ENCODE measurements around the gene TMEM184C. TPM values are rescaled to one million over a fixed set of nuclear protein-coding genes. Genes with fewer than 3 reads are reported as not detected.

The TMEM184C gene
- total RNA-seq, 2 experiments from 2014 or later: 15.8 to 17.6 TPM

DNA sequence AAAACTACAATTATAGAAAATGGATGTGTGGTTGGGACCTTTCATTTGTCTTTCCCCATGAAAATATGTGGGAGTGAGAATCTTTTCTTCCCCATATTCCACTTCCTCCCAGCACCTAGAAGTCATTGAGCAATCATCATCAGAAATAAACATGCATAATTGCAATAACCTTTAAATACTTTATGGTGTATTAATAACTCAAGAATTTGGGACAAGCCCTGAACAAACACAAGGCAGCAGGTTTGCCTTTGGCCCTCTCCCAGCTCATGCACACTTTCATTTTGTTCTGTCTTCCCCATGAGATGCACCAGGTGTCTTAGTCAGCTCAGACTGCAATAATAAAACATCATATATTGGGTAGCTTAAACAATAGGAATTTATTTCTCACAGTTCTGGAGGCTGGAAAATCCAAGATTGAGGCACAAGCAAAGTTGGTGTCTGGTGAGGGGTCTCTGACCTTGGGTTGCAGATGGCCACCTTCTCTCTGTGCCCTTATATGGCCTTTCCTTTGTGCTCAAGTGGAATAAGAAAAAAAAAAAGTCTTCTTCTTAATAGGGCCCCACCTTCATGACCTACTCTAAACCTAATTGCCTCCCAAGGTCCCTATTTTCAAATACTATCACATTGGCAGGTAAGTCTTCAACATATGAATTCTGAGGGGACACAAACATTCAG lies 34.7 kb upstream of the TMEM184C start:
- H3K27ac ChIP-seq (ENCODE audit: low read depth, low read length, poor library complexity, severe bottlenecking): no peak overlapping the region
- H3K9me3 ChIP-seq (ENCODE audit: low read length): no peaks in the 10 kb centered on the region
- no peak overlapping the region for H3K4me3 ChIP-seq (ENCODE audit: low read depth, low read length, poor library complexity, severe bottlenecking)
- DNase-seq (ENCODE audit: low spot score): no peak
- H4K20me1 ChIP-seq (ENCODE audit: insufficient read depth, low read length): no peaks in the 10 kb centered on the region
- H3K4me2 ChIP-seq (ENCODE audit: low read length): no peak overlapping the region
- BruUV-seq (replicated peaks): no TSS peak
- POLR2A ChIA-PET: no interaction called here
- TF ChIP-seq EZH2phosphoT487 (IDR thresholded peaks at IDR 0.05; ENCODE audit: borderline replicate concordance, low read depth, low read length): no peak
- TF ChIP-seq, protein P1, sequence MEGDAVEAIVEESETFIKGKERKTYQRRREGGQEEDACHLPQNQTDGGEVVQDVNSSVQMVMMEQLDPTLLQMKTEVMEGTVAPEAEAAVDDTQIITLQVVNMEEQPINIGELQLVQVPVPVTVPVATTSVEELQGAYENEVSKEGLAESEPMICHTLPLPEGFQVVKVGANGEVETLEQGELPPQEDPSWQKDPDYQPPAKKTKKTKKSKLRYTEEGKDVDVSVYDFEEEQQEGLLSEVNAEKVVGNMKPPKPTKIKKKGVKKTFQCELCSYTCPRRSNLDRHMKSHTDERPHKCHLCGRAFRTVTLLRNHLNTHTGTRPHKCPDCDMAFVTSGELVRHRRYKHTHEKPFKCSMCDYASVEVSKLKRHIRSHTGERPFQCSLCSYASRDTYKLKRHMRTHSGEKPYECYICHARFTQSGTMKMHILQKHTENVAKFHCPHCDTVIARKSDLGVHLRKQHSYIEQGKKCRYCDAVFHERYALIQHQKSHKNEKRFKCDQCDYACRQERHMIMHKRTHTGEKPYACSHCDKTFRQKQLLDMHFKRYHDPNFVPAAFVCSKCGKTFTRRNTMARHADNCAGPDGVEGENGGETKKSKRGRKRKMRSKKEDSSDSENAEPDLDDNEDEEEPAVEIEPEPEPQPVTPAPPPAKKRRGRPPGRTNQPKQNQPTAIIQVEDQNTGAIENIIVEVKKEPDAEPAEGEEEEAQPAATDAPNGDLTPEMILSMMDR (conservative IDR thresholded peaks at IDR 0.05; ENCODE audit: low read length): no peak
- no peaks in the 10 kb centered on the region for H3K4me1 ChIP-seq (ENCODE audit: insufficient read depth, low read length, poor library complexity, severe bottlenecking)
- H3K9me2 ChIP-seq (ENCODE audit: insufficient read depth, low read length): no peaks in the 10 kb centered on the region
- H3K79me2 ChIP-seq (ENCODE audit: insufficient read depth, low read depth, low read length): no peaks in the 10 kb centered on the region
- intact Hi-C loops (cut with micrococcal nuclease; ENCODE audit: unreplicated experiment): no loop called here
- no peaks in the 10 kb centered on the region for H3K36me3 ChIP-seq (ENCODE audit: insufficient read depth, low read length)
- H2AFZ ChIP-seq (ENCODE audit: low read length): no peak overlapping the region
- CTCF ChIA-PET (ENCODE audit: unreplicated experiment): no interaction called here

DNA sequence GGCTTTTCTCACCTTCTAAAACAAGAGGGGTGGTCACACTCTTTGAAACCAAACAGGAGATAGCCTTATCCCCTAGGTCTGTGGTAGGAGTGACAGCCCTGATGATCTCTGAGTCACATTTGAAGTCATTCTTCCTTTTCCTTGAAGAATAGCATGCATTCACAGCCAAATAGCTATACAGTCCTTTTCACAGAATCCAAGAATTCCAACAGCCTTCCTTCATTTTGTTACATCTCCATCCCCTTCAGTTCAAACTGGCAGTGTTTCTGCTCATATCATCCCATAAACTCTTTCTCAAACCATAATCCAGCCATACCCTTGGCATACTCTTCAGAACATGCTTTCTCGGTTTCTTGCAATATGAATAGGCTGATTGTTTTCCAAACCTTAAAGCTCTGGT lies 33.3 kb upstream of the TMEM184C start:
- ChIA-PET POLR2A (interaction anchor here (0.7 kb wide), 1 partner anchor 1713 kb away, joined by 4 read pairs; no protein-coding TSS in a partner anchor), CTCF (ENCODE audit: unreplicated experiment) (no interaction called here)
- Histone ChIP-seq H3K79me2 (ENCODE audit: insufficient read depth, low read depth, low read length) (no peaks in the 10 kb centered on the region), H3K4me3 (ENCODE audit: low read depth, low read length, poor library complexity, severe bottlenecking) (no peak overlapping the region), H4K20me1 (ENCODE audit: insufficient read depth, low read length) (no peaks in the 10 kb centered on the region), H3K4me1 (ENCODE audit: insufficient read depth, low read length, poor library complexity, severe bottlenecking) (no peaks in the 10 kb centered on the region), H3K27ac (ENCODE audit: low read depth, low read length, poor library complexity, severe bottlenecking) (no peak overlapping the region), H3K9me2 (ENCODE audit: insufficient read depth, low read length) (no peaks in the 10 kb centered on the region), H3K36me3 (ENCODE audit: insufficient read depth, low read length) (no peaks in the 10 kb centered on the region), H3K9me3 (ENCODE audit: low read length) (no peaks in the 10 kb centered on the region), H3K4me2 (ENCODE audit: low read length) (no peak overlapping the region), H2AFZ (ENCODE audit: low read length) (no peak overlapping the region)
- no peak for TF ChIP-seq EZH2phosphoT487 (IDR thresholded peaks at IDR 0.05; ENCODE audit: borderline replicate concordance, low read depth, low read length)
- TF ChIP-seq, protein P1 (conservative IDR thresholded peaks at IDR 0.05; ENCODE audit: low read length): no peak
- no TSS peak for BruUV-seq (replicated peaks)
- intact Hi-C loops (cut with micrococcal nuclease; ENCODE audit: unreplicated experiment): no loop called here
- no peak for DNase-seq (ENCODE audit: low spot score)

DNA sequence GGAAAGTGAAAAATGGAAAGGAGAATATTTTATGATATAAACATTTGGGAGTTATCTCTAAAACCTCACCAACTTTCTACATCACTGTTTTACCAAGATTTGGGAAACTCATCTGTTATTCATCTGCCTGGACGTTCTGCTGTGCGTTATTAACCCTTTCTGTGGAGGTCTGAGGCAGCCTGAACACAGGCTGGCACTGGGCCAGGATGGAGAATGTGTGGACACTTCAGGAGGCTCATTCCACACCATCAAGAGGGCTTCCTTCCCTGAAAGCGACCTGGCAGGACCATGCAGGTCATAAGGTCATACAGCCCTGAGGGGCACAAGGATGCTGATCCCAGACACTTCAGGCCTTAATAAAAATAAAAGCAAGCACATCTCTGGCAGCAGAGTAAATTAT lies 31.2 kb upstream of the TMEM184C start:
- H3K9me3 ChIP-seq (ENCODE audit: low read length): no peaks in the 10 kb centered on the region
- intact Hi-C loops (cut with micrococcal nuclease; ENCODE audit: unreplicated experiment): no loop called here
- H4K20me1 ChIP-seq (ENCODE audit: insufficient read depth, low read length): no peaks in the 10 kb centered on the region
- H3K27ac ChIP-seq (ENCODE audit: low read depth, low read length, poor library complexity, severe bottlenecking): no peak overlapping the region
- H3K4me2 ChIP-seq (ENCODE audit: low read length): no peak overlapping the region
- no peaks in the 10 kb centered on the region for H3K4me1 ChIP-seq (ENCODE audit: insufficient read depth, low read length, poor library complexity, severe bottlenecking)
- H3K79me2 ChIP-seq (ENCODE audit: insufficient read depth, low read depth, low read length): no peaks in the 10 kb centered on the region
- no peaks in the 10 kb centered on the region for H3K36me3 ChIP-seq (ENCODE audit: insufficient read depth, low read length)
- POLR2A ChIA-PET: interaction anchor here (1.1 kb wide), 1 partner anchor 178 kb away, joined by 3 read pairs; no protein-coding TSS in a partner anchor
- no peak for DNase-seq (ENCODE audit: low spot score)
- H2AFZ ChIP-seq (ENCODE audit: low read length): no peak overlapping the region
- H3K9me2 ChIP-seq (ENCODE audit: insufficient read depth, low read length): no peaks in the 10 kb centered on the region
- no peak for TF ChIP-seq EZH2phosphoT487 (IDR thresholded peaks at IDR 0.05; ENCODE audit: borderline replicate concordance, low read depth, low read length)
- TF ChIP-seq, protein P1 (conservative IDR thresholded peaks at IDR 0.05; ENCODE audit: low read length): no peak
- CTCF ChIA-PET (ENCODE audit: unreplicated experiment): no interaction called here
- H3K4me3 ChIP-seq (ENCODE audit: low read depth, low read length, poor library complexity, severe bottlenecking): no peak overlapping the region
- BruUV-seq (replicated peaks): no TSS peak

All from OCI-LY7 (cell line).